Colon (tissue), 2 donors: ENCODE results near the gene ZMYM2.

Experiments
- FAIRE-seq: peaks from 2 replicates; lab custom pipeline; 2012; peaks lifted over from hg19 to GRCh38; lab: Jason Lieb, UNC
- donor health status: control.
- donor health status: control.

ZMYM2 gene

DNA sequence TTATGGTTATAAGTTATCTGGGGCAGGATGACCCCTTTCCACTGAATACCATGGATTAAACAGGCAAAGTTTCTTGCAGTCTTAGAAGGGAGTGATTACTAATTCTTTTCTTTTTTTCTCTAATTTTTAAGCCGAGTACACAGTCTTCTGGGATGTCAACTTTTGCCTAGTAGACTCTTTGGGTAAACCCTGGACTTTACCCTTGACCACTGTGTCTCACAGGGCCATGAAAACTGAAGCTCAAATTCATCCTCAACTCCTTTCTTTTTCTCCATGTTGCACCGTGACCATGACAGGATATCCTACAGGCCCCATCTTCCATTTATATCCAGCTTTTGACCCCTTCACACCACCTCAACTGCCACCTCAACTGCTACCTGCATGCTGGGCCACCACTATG, 150.5 kb downstream of the ZMYM2 start:
- no peak for FAIRE-seq

- FAIRE-seq: no peak
These were observed 155.6 kb downstream of the ZMYM2 start for GRCh38 chr13:20114066-20114610.

GRCh38 chr13:20116213-20116612, 157.7 kb downstream of the ZMYM2 start:
- FAIRE-seq: no peak

DNA sequence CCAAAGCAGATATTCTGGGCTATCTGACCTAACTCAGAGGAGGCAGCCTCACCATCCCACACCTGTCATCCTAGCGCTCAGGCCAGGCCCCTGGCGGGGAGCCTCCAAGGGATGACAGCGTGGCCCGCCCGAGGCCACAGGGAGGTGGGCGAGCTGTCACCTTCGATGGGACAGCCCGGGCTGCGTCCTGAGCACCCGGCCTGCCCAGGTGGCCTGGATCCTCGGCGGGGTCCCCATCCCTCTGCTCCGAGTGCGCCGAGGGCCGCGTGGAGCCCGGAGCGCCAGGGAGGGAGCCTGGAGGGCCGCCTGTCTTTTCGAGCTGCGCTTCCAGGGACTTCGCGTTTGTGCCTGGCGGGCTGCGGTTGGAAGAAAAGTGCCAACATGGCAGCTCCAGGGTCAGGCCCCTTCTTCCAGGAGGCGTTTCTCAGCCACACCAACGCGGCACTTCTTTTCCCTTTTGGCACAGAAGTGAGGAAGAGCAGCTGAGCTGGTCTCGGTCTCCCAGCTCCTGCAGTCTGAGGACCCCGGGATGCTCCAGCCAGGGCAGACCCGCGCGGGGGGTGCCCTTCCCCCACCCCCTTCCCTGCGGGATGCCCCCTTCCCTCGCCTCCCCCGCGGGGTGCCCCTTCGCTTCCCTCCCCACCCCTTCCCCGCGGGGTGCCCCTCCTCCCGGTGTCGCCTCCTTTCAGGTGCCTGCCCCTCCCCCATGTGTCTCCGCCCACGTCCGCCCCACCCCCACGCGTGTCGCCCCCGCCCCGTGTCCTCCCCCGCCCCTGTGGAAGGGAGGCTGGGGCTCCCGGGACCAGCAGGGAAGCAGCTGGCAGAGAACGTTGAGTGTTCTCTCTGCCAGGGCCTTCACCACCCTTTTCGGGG, 160.0 kb downstream of the ZMYM2 start:
- no peak for FAIRE-seq

DNA sequence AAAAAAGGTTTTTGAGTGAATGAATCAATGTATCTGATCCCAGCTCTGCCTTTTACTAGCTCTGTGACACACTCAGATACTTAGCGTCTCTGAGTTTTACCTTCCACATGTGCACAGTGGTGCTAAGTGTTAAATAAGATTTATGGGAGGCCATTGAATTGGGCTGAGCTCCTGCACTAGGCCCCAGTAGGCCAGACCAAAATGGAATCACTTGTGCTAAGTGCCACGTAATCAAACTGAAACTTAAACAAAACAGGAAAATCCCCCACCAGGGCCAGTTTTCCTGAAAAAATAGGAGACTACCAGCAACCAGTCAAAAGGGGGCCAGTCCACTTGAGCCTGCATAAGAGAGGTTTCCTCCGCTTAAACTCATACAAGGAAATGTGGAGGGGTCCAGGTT, 161.4 kb downstream of the ZMYM2 start:
- FAIRE-seq: no peak

GRCh38 chr13:20121159-20121525, 162.6 kb downstream of the ZMYM2 start:
- no peak for FAIRE-seq

GRCh38 chr13:20124303-20124702, 165.8 kb downstream of the ZMYM2 start:
- no peak for FAIRE-seq

- no peak for FAIRE-seq
These were observed 166.7 kb downstream of the ZMYM2 start for GRCh38 chr13:20125129-20125782.

DNA sequence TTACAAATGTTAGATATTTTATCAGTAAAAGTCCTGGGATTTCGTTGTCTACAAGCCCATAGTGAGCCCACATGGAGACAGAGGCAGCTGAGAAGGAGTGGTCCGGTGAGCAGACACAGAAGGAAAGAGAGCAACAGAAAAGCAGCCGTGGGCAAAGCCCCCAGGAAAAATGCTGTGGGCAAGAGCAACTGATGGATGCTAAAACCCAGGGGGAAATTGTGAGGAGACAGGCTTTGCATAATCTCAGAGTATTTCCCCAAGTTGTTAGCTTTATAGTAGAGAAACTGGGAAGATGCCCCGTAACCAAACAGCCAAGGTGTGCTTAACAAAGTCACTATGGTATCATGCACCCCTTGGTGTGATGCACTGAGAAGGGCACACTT, 167.2 kb downstream of the ZMYM2 start:
- no peak for FAIRE-seq

- FAIRE-seq: no peak
These were observed 168.2 kb downstream of the ZMYM2 start for GRCh38 chr13:20126541-20127261.

DNA sequence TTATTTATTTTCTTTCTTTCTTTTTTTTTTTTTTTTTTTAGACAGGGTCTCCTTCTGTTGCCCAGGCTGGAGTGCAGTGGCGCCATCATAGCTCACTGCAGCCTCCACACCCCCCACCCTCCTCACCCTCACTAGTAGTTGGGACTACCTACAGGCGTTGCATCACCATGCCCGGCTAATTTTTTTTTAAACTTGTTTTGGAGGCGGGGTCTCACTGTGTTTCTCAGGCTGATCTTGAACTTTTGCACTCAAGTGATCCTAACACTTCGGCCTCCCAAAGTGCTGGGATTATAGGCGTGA, 168.7 kb downstream of the ZMYM2 start:
- FAIRE-seq: no peak

GRCh38 chr13:20127562-20128458, 169.3 kb downstream of the ZMYM2 start:
- FAIRE-seq: no peak

DNA sequence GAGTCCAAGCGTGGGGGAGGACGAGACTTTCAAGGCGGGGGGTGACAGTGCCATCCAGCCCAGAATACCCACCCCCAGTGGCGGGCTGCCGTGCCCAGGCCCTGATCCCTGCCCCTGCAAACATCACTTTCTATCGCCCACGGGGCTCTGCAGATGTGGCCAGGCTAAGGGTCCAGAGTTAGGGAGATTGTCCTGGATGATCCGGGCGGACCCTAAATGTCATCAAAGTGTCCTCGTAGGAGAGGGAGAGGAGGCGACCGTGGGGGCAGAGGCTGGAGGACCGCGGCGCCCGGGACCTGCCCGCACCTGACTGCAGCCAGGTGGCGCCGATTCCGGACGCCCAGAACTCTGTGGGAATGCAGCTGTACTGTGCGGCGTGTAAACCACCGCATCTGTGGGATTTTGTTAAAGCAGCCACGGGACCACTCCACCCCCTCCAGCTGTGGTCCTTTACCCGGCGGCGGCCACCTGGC, 170.0 kb downstream of the ZMYM2 start:
- no peak for FAIRE-seq

- FAIRE-seq: no peak
These were observed 170.5 kb downstream of the ZMYM2 start for GRCh38 chr13:20129076-20129475.

- no peak for FAIRE-seq
These were observed 171.5 kb downstream of the ZMYM2 start for GRCh38 chr13:20130012-20130411.

GRCh38 chr13:20130652-20131051, 172.1 kb downstream of the ZMYM2 start:
- no peak for FAIRE-seq

- FAIRE-seq: no peak
These were observed 172.7 kb downstream of the ZMYM2 start for GRCh38 chr13:20131057-20131832.

GRCh38 chr13:20132052-20132634, 173.6 kb downstream of the ZMYM2 start:
- FAIRE-seq: no peak

DNA sequence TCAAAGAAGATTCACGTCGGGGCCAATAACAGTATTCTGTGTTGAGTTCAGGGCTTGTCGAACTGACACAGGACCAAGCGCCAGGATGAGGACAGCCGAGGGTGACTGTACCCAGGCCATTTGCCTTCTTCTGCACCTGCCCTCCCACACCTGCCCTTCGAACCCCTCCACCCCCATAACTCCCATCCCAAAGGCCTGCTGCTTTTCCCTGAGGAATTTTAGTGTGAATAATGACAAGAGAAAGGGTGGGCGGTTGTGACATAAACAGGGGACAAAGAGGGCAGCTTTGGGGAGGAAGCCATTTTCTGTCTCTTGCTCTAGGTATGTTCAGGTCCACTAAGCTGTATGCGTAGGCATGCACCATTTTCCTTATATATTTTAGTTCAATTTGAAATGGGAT, 176.2 kb downstream of the ZMYM2 start:
- no peak for FAIRE-seq
